ENCODE measurements around the gene PRDM16. TPM values are rescaled to one million over a fixed set of nuclear protein-coding genes. Genes with fewer than 3 reads are reported as not detected.

Gene PRDM16
- total RNA-seq, 2 experiments from 2014 or later = not detected

GRCh38 chr1:3116560-3116959, 47.6 kb downstream of the PRDM16 start:
- no TSS peak for BruUV-seq (replicated peaks)
- H3K36me3 ChIP-seq (ENCODE audit: insufficient read depth, low read length) = no peaks in the 10 kb centered on the region
- DNase-seq (ENCODE audit: low spot score) = no peak
- H3K27ac ChIP-seq (ENCODE audit: low read depth, low read length, poor library complexity, severe bottlenecking) = no peak overlapping the region
- H3K9me3 ChIP-seq (ENCODE audit: low read length) = no peaks in the 10 kb centered on the region
- H3K9me2 ChIP-seq (ENCODE audit: insufficient read depth, low read length) = no peaks in the 10 kb centered on the region
- TF ChIP-seq, protein P1, sequence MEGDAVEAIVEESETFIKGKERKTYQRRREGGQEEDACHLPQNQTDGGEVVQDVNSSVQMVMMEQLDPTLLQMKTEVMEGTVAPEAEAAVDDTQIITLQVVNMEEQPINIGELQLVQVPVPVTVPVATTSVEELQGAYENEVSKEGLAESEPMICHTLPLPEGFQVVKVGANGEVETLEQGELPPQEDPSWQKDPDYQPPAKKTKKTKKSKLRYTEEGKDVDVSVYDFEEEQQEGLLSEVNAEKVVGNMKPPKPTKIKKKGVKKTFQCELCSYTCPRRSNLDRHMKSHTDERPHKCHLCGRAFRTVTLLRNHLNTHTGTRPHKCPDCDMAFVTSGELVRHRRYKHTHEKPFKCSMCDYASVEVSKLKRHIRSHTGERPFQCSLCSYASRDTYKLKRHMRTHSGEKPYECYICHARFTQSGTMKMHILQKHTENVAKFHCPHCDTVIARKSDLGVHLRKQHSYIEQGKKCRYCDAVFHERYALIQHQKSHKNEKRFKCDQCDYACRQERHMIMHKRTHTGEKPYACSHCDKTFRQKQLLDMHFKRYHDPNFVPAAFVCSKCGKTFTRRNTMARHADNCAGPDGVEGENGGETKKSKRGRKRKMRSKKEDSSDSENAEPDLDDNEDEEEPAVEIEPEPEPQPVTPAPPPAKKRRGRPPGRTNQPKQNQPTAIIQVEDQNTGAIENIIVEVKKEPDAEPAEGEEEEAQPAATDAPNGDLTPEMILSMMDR (conservative IDR thresholded peaks at IDR 0.05; ENCODE audit: low read length) = no peak
- TF ChIP-seq EZH2phosphoT487 (IDR thresholded peaks at IDR 0.05; ENCODE audit: borderline replicate concordance, low read depth, low read length) = no peak
- H3K4me3 ChIP-seq (ENCODE audit: low read depth, low read length, poor library complexity, severe bottlenecking) = no peak overlapping the region
- no peak overlapping the region for H2AFZ ChIP-seq (ENCODE audit: low read length)
- no peaks in the 10 kb centered on the region for H3K79me2 ChIP-seq (ENCODE audit: insufficient read depth, low read depth, low read length)
- no peaks in the 10 kb centered on the region for H3K4me1 ChIP-seq (ENCODE audit: insufficient read depth, low read length, poor library complexity, severe bottlenecking)
- intact Hi-C loops (cut with micrococcal nuclease; ENCODE audit: unreplicated experiment) = no loop called here
- no peaks in the 10 kb centered on the region for H4K20me1 ChIP-seq (ENCODE audit: insufficient read depth, low read length)
- H3K4me2 ChIP-seq (ENCODE audit: low read length) = no peak overlapping the region
- CTCF ChIA-PET (ENCODE audit: unreplicated experiment) = no interaction called here
- POLR2A ChIA-PET = no interaction called here

DNA sequence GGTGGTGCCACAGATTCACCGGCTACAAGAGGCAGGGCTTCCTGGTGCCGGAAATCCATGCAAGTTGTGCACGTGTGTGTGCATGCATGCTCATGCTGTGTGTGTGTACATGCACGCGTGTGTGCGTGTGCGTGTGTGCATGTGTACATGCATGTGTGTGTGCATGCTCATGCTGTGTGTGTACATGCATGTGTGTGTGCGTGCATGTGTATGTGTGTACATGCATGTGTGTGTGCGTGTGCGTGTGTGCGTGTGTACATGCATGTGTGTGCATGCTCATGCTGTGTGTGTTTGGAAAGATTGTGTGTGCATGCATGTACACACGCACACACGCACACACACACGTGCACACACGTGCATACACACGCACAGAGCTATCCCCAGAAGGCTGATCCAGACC, 48.9 kb downstream of the PRDM16 start:
- Histone ChIP-seq H3K9me2 (ENCODE audit: insufficient read depth, low read length) (no peaks in the 10 kb centered on the region), H3K9me3 (ENCODE audit: low read length) (no peaks in the 10 kb centered on the region), H3K79me2 (ENCODE audit: insufficient read depth, low read depth, low read length) (no peaks in the 10 kb centered on the region), H3K36me3 (ENCODE audit: insufficient read depth, low read length) (no peaks in the 10 kb centered on the region), H4K20me1 (ENCODE audit: insufficient read depth, low read length) (no peaks in the 10 kb centered on the region), H3K4me1 (ENCODE audit: insufficient read depth, low read length, poor library complexity, severe bottlenecking) (no peaks in the 10 kb centered on the region), H3K27ac (ENCODE audit: low read depth, low read length, poor library complexity, severe bottlenecking) (no peak overlapping the region), H3K4me2 (ENCODE audit: low read length) (no peak overlapping the region), H2AFZ (ENCODE audit: low read length) (no peak overlapping the region), H3K4me3 (ENCODE audit: low read depth, low read length, poor library complexity, severe bottlenecking) (no peak overlapping the region)
- TF ChIP-seq, protein P1 (conservative IDR thresholded peaks at IDR 0.05; ENCODE audit: low read length) = no peak
- no peak for TF ChIP-seq EZH2phosphoT487 (IDR thresholded peaks at IDR 0.05; ENCODE audit: borderline replicate concordance, low read depth, low read length)
- CTCF ChIA-PET (ENCODE audit: unreplicated experiment) = no interaction called here
- no TSS peak for BruUV-seq (replicated peaks)
- POLR2A ChIA-PET = no interaction called here
- intact Hi-C loops (cut with micrococcal nuclease; ENCODE audit: unreplicated experiment) = no loop called here
- no peak for DNase-seq (ENCODE audit: low spot score)

DNA sequence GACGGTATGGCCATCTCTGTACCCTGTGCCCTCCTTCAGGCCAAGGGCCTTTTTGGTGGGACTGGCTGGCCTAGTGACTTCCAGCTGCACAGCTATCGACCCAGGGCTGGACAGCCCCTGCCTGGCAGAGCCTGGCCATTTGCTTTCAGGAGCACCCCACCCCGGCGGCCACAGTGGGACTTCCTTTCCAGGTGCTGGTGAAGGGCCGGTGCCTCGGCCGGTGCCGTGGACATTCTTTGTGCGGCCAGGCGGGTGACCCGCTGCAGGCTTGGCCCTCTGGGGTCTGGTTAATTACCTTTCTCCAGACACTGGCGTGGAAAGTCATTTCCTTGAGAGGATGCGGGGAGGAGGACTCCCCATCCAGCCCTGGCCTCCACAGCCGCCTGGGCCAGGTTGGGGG, 50.1 kb downstream of the PRDM16 start:
- no peaks in the 10 kb centered on the region for H3K9me3 ChIP-seq (ENCODE audit: low read length)
- H3K36me3 ChIP-seq (ENCODE audit: insufficient read depth, low read length) = no peaks in the 10 kb centered on the region
- intact Hi-C loops (cut with micrococcal nuclease; ENCODE audit: unreplicated experiment) = no loop called here
- no peak overlapping the region for H3K4me2 ChIP-seq (ENCODE audit: low read length)
- TF ChIP-seq EZH2phosphoT487 (IDR thresholded peaks at IDR 0.05; ENCODE audit: borderline replicate concordance, low read depth, low read length) = no peak
- TF ChIP-seq, protein P1 (conservative IDR thresholded peaks at IDR 0.05; ENCODE audit: low read length) = no peak
- no peak overlapping the region for H3K4me3 ChIP-seq (ENCODE audit: low read depth, low read length, poor library complexity, severe bottlenecking)
- no peak overlapping the region for H2AFZ ChIP-seq (ENCODE audit: low read length)
- no peak for DNase-seq (ENCODE audit: low spot score)
- H3K79me2 ChIP-seq (ENCODE audit: insufficient read depth, low read depth, low read length) = no peaks in the 10 kb centered on the region
- BruUV-seq (replicated peaks) = no TSS peak
- H3K4me1 ChIP-seq (ENCODE audit: insufficient read depth, low read length, poor library complexity, severe bottlenecking) = no peaks in the 10 kb centered on the region
- POLR2A ChIA-PET = no interaction called here
- no peaks in the 10 kb centered on the region for H4K20me1 ChIP-seq (ENCODE audit: insufficient read depth, low read length)
- H3K9me2 ChIP-seq (ENCODE audit: insufficient read depth, low read length) = no peaks in the 10 kb centered on the region
- CTCF ChIA-PET (ENCODE audit: unreplicated experiment) = no interaction called here
- no peak overlapping the region for H3K27ac ChIP-seq (ENCODE audit: low read depth, low read length, poor library complexity, severe bottlenecking)
